Tongue (tissue), 2 donors: ENCODE results near the gene STX16. TPM values are rescaled to one million over a fixed set of nuclear protein-coding genes. Genes with fewer than 3 reads are reported as not detected.

Experiments used
- DNase-seq: peaks from one replicate; pipeline ENCODE4 v3.0.0-alpha.2; 2015
- total RNA-seq: library from RNA; depleted of rRNA; stranded (reverse); fragments of >200 nt; gene quantifications from one replicate; pipeline ENCODE4 v1.2.3, GENCODE V29; 2014

The STX16 gene
- total RNA-seq, 1 donor from 2014 or later = 67.5 TPM

GRCh38 chr20:58618351-58619076 lies 32.6 kb upstream of the STX16 start:
- DNase-seq = peak; percentile 58

GRCh38 chr20:58619077-58619863 lies 31.8 kb upstream of the STX16 start:
- DNase-seq = no peak

- DNase-seq = no peak
These were observed 31.1 kb upstream of the STX16 start for GRCh38 chr20:58619864-58620431.

GRCh38 chr20:58621906-58622548 lies 29.1 kb upstream of the STX16 start:
- DNase-seq = no peak

- DNase-seq = no peak
These were observed 28.2 kb upstream of the STX16 start for GRCh38 chr20:58622671-58623578.

- DNase-seq = peak; percentile 50
These were observed 27.3 kb upstream of the STX16 start for GRCh38 chr20:58623579-58624473.

- no peak for DNase-seq
These were observed 26.4 kb upstream of the STX16 start for GRCh38 chr20:58624687-58625086.

- no peak for DNase-seq
These were observed 25.5 kb upstream of the STX16 start for GRCh38 chr20:58625585-58625984.

GRCh38 chr20:58626051-58626450 lies 25.0 kb upstream of the STX16 start:
- DNase-seq = no peak

- DNase-seq = no peak
These were observed 23.6 kb upstream of the STX16 start for GRCh38 chr20:58627212-58628072.

- no peak for DNase-seq
These were observed 22.4 kb upstream of the STX16 start for GRCh38 chr20:58628491-58629214.

- peak; percentile 90 for DNase-seq
These were observed 21.9 kb upstream of the STX16 start for GRCh38 chr20:58629215-58629580.

- no peak for DNase-seq
These were observed 21.0 kb upstream of the STX16 start for GRCh38 chr20:58630063-58630462.

- DNase-seq = no peak
These were observed 17.7 kb upstream of the STX16 start for GRCh38 chr20:58633161-58634053.

- DNase-seq = no peak
These were observed 17.0 kb upstream of the STX16 start for GRCh38 chr20:58634059-58634458.

- peak; percentile 77 for DNase-seq
These were observed 16.4 kb upstream of the STX16 start for GRCh38 chr20:58634521-58635278.

GRCh38 chr20:58635279-58635665 lies 15.8 kb upstream of the STX16 start:
- no peak for DNase-seq
